HepG2 (cell line): ENCODE results near the gene SARNP. TPM values are rescaled to one million over a fixed set of nuclear protein-coding genes. Genes with fewer than 3 reads are reported as not detected.

Source experiments
- ATAC-seq: fragments of 200-7000 bp; cut with Tn5 transposase; 3 replicates; pipeline ENCODE4 v1.9.1; 2020; ENCODE audit warnings: mild to moderate bottlenecking, moderate library complexity
- BruUV-seq: library from RNA; stranded (reverse); fragments of 400-500 nt; replicated peaks from 2 replicates; lab custom pipeline; 2021; lab: Mats Ljungman, UMichigan
- CTCF ChIA-PET: fragments of 300-600 bp; formaldehyde crosslinking; extraction: SDS; loops from one replicate; lab custom pipeline; 2021; ENCODE audit warnings: low total read pairs, inconsistent platforms, low intra/inter-chr PET ratio; lab: Yijun Ruan, JAX
- POLR2A ChIA-PET: fragments of 350-600 bp; sonication (Branson Sonifier 250); formaldehyde crosslinking; loops from one replicate; lab custom pipeline; 2020; ENCODE audit warnings: antibody characterized with exemption, inconsistent platforms; lab: Yijun Ruan, JAX
- DNase-seq: peaks from one replicate; pipeline ENCODE4 v3.0.0-alpha.2; 2015; ENCODE audit warnings: low spot score
- FAIRE-seq: peaks from 3 replicates; lab custom pipeline; 2011; peaks lifted over from hg19 to GRCh38; lab: Jason Lieb, UNC
- H2AFZ ChIP-seq: one replicate; pipeline ENCODE4 v1.6.1; 2011; ENCODE audit warnings: low read length, inconsistent platforms
- H3K27ac ChIP-seq: fragments of 300-600 bp; 3 replicates; pipeline ENCODE4 v1.8.0; 2011; ENCODE audit warnings: mixed run types, mild to moderate bottlenecking, mixed read lengths, low read length, inconsistent platforms; ENCODE audit not compliant: insufficient read depth; ENCODE audit errors: extremely low read length
- H3K27me3 ChIP-seq, 2 experiments: fragments of 200-600 bp in 1 of 2; 2 replicates in 1 of 2; 3 replicates in 1 of 2; pipeline versions ENCODE4 v1.6.0 to v1.8.0; 2011; ENCODE audit warnings: low read length in 2 of 2, mild to moderate bottlenecking in 2 of 2, moderate library complexity in 2 of 2, inconsistent platforms in 1 of 2; ENCODE audit not compliant: insufficient read depth in 2 of 2, control insufficient read depth in 1 of 2
- H3K36me3 ChIP-seq, 2 experiments: fragments of 200-600 bp in 1 of 2; replicated peaks in 1 of 2; 2 replicates in 1 of 2; 3 replicates in 1 of 2; pipeline versions ENCODE4 v1.5.1 to v1.8.0; 2011; ENCODE audit warnings: low read length in 2 of 2, inconsistent platforms in 1 of 2; ENCODE audit not compliant: insufficient read depth in 2 of 2, control insufficient read depth in 1 of 2
- H3K4me1 ChIP-seq: 2 replicates; pipeline ENCODE4 v1.5.1; 2012; ENCODE audit warnings: low read length, inconsistent platforms; ENCODE audit not compliant: insufficient read depth
- H3K4me2 ChIP-seq: 2 replicates; pipeline ENCODE4 v1.6.0; 2011; ENCODE audit warnings: low read depth, low read length, inconsistent platforms
- H3K4me3 ChIP-seq, 3 experiments: fragments of 200-600 bp in 1 of 3; sonication (generic), shearing (Covaris generic) in 1 of 3; replicated peaks in 1 of 3; 2 replicates each; pipeline ENCODE4 v1.5.1; 2011 to 2016; ENCODE audit warnings: low read length in 3 of 3, inconsistent platforms in 2 of 3, low read depth in 2 of 3, mild to moderate bottlenecking in 2 of 3, control low read depth in 1 of 3, mixed read lengths in 1 of 3; ENCODE audit not compliant: insufficient read depth in 1 of 3
- H3K79me2 ChIP-seq: one replicate; pipeline ENCODE4 v1.6.1; 2011; ENCODE audit warnings: low read length, inconsistent platforms; ENCODE audit not compliant: insufficient read depth
- H3K9ac ChIP-seq: 2 replicates; pipeline ENCODE4 v1.6.0; 2011; ENCODE audit warnings: mild to moderate bottlenecking, low read depth, low read length, inconsistent platforms; ENCODE audit not compliant: insufficient read depth
- H3K9me3 ChIP-seq: 2 replicates; pipeline ENCODE4 v1.5.1; 2012; ENCODE audit warnings: mild to moderate bottlenecking, low read length
- H4K20me1 ChIP-seq: 2 replicates; pipeline ENCODE4 v1.6.0; 2011; ENCODE audit warnings: inconsistent platforms, mild to moderate bottlenecking, low read length, moderate library complexity; ENCODE audit not compliant: insufficient read depth
- ASH2L ChIP-seq: fragments of 300-600, 200-600 bp; sonication (generic); IDR thresholded peaks from 2 replicates; pipeline ENCODE4 v1.7.0; 2017; ENCODE audit warnings: low read depth, mild to moderate bottlenecking, moderate library complexity, mixed read lengths, low read length; ENCODE audit not compliant: insufficient read length
- ATF7 ChIP-seq, 2 experiments: fragments of 450-650 bp in 1 of 2; sonication (generic) in 1 of 2; formaldehyde crosslinking in 1 of 2; IDR thresholded peaks; 2 replicates each; pipeline versions ENCODE4 v1.4.0 to v1.6.1; 2016 to 2020; ENCODE audit warnings: antibody characterized with exemption in 1 of 2, mild to moderate bottlenecking in 1 of 2, missing genetic modification reagents in 1 of 2
- MLXIP ChIP-seq: sonication (generic); formaldehyde crosslinking; IDR thresholded peaks from 2 replicates; pipeline ENCODE4 v1.9.0; 2021; ENCODE audit warnings: missing genetic modification reagents, borderline replicate concordance
- SMAD9 ChIP-seq: sonication (generic); formaldehyde crosslinking; IDR thresholded peaks from 2 replicates; pipeline ENCODE4 v1.5.1; 2020; ENCODE audit warnings: mild to moderate bottlenecking, missing genetic modification reagents
- SNAPC2 ChIP-seq: sonication (generic); formaldehyde crosslinking; IDR thresholded peaks from 2 replicates; pipeline ENCODE4 v1.8.1; 2022; ENCODE audit warnings: mild to moderate bottlenecking, missing genetic modification reagents
- WGBS: methylation state at CpG from one replicate; pipeline ENCODE4 v1.1.6; 2017; ENCODE audit warnings: low lambda C conversion rate; 5-methylcytosine and 5-hydroxymethylcytosine counted together
- in situ Hi-C: cut with HindIII; loops from 2 replicates; pipeline ENCODE4 v1.10.0; 2017; ENCODE audit warnings: low pct_unique_long_range_greater_than_20kb; ENCODE audit not compliant: extremely low pct_ligation_motif_present
- intact Hi-C: fragments of 100-400 bp; cut with micrococcal nuclease; formaldehyde crosslinking; loops from one replicate; pipeline ENCODE4 v1.10.0; 2022; ENCODE audit not compliant: unreplicated experiment
- polyA plus RNA-seq, 8 experiments: library from polyadenylated mRNA; depleted of rRNA in 3 of 8; stranded (reverse) in 7 of 8; unstranded in 1 of 8; fragments of >200 nt; fragmentation: Illumina TruSeq in 4 of 8; extraction: Trizol in 4 of 8; gene quantifications; 2 replicates each; pipeline versions ENCODE4 v1.2.1 to v1.2.3, GENCODE V29; 2011 to 2016; ENCODE audit warnings: low read depth in 4 of 8, missing spikeins in 1 of 8, mixed read lengths in 1 of 8; ENCODE audit not compliant: insufficient read depth in 1 of 8
- total RNA-seq, 5 experiments: library from RNA; depleted of rRNA; stranded (reverse); fragments of >200 nt; fragmentation: Illumina TruSeq; extraction: Trizol; gene quantifications; 2 replicates each; pipeline ENCODE4 v1.2.3, GENCODE V29; 2016; ENCODE audit warnings: low read depth in 1 of 5

Gene SARNP
- total and polyA plus RNA-seq, 2 of the 13 experiments (the other 11 are each of a cell fraction or from before 2014, with no cell fraction given) = 59.0 to 95.4 TPM

DNA sequence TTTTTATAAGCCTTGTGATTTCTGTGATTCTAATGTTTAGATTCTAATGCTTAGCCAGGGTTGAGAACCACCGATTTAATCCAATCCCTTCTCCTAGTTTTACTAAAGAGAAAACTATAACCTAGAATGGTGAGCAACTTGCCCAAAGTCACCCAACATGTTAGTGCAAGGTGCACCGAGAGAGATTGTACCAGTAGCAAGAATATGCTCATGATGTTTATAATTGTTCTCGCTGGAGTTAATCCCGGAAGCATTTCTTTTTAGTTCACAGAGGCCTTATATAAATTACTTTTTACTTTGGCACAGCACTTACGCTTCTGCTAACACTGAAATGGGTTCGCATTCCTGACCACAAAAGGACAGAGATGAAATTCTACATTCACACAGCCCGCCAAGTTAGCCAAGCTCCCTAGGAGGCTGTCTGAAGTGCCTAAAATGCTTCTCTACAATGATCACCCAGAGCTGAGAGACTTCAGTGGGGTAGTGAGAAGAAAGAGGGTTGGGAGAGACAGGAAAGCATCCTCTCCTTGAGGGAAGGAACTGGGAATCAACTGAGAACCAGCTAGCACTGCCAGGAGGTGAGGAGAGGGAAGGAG, 102.3 kb downstream of the SARNP start (continued):
- TF ChIP-seq ASH2L (no peak), MLXIP (CRISPR knock-in tag) (no peak)

DNA sequence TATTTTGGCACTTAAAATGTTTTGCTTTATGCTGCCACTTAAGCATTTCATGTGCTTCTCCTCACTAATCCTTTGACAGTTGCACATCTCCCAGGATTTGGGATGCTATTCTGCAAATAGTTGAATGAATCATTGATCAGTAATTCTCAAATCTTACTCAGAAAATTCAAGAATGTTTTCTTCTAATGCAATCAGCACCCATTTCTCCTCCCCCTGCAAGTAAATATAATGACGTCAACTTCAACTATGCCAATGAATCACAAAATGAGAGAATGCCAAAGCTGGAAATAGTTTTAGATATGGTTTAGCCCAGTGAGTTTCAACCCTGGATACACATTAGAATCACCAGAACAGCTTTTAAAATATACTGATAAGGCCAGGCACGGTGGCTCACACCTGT, 103.8 kb downstream of the SARNP start:
- no peak overlapping the region for H3K9ac ChIP-seq
- FAIRE-seq = no peak
- in situ Hi-C loops = no loop called here
- H3K4me1 ChIP-seq = peaks cover 31% of the 10 kb centered on the region
- peaks cover 0 to 29% of the 10 kb centered on the region in 2 experiments; a peak in 2 of 5 replicates for H3K27me3 ChIP-seq
- 22% methylated on average over 2 of the region's 2 CpGs for WGBS
- no peak overlapping the region for H2AFZ ChIP-seq
- POLR2A ChIA-PET = no interaction called here
- H3K27ac ChIP-seq = no peak overlapping the region
- BruUV-seq = no TSS peak
- no peak for ATAC-seq
- intact Hi-C loops = no loop called here
- H3K4me3 ChIP-seq = no peak overlapping the region
- no peaks in the 10 kb centered on the region; the same call in 1 of the 2 replicates for H4K20me1 ChIP-seq
- no peaks in the 10 kb centered on the region for H3K36me3 ChIP-seq
- TF ChIP-seq ATF7 (IDR thresholded peaks at IDR 0.05) (peak; percentile 85), ATF7 (CRISPR knock-in tag; IDR thresholded peaks at IDR 0.05) (no peak), SNAPC2 (CRISPR knock-in tag) (no peak), SMAD9 (CRISPR knock-in tag) (no peak)
- H3K4me2 ChIP-seq = no peak overlapping the region
- H3K9me3 ChIP-seq = no peaks in the 10 kb centered on the region
- H3K79me2 ChIP-seq = no peaks in the 10 kb centered on the region
- CTCF ChIA-PET = no interaction called here
- DNase-seq = no peak
